ENCODE data around the gene COX5B. TPM values are rescaled to one million over a fixed set of nuclear protein-coding genes. Genes with fewer than 3 reads are reported as not detected.

COX5B gene
- total RNA-seq, 1 experiment from 2014 or later: 298 TPM

DNA sequence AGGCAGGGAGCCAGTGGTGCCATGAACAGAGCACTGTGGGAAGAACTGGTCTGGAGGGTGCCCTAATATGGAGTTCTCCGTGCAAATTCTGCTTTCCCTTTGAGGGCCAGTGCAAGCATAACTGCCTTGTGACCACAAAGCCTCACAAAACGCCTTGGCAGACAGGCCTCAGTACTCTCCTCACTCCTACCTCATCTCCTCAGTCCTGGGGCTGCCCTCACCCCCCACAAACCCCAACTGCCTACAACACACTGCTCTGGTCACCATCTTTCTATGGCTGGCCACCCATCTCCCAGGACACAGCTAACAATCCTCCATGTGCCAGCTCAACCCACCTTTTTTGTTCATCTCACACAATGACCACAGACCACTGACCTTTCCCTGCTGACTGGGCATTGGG, 8.9 kb downstream of the COX5B start:
- TF ChIP-seq TCF7L2 (IDR thresholded peaks at IDR 0.05; ENCODE audit: low read depth, low read length): no peak
- TF ChIP-seq CTCF (IDR thresholded peaks at IDR 0.05): no peak
- TF ChIP-seq SIN3A (IDR thresholded peaks at IDR 0.05; ENCODE audit: borderline replicate concordance, insufficient read depth, low read depth, low read length): no peak
- TF ChIP-seq, protein P1, sequence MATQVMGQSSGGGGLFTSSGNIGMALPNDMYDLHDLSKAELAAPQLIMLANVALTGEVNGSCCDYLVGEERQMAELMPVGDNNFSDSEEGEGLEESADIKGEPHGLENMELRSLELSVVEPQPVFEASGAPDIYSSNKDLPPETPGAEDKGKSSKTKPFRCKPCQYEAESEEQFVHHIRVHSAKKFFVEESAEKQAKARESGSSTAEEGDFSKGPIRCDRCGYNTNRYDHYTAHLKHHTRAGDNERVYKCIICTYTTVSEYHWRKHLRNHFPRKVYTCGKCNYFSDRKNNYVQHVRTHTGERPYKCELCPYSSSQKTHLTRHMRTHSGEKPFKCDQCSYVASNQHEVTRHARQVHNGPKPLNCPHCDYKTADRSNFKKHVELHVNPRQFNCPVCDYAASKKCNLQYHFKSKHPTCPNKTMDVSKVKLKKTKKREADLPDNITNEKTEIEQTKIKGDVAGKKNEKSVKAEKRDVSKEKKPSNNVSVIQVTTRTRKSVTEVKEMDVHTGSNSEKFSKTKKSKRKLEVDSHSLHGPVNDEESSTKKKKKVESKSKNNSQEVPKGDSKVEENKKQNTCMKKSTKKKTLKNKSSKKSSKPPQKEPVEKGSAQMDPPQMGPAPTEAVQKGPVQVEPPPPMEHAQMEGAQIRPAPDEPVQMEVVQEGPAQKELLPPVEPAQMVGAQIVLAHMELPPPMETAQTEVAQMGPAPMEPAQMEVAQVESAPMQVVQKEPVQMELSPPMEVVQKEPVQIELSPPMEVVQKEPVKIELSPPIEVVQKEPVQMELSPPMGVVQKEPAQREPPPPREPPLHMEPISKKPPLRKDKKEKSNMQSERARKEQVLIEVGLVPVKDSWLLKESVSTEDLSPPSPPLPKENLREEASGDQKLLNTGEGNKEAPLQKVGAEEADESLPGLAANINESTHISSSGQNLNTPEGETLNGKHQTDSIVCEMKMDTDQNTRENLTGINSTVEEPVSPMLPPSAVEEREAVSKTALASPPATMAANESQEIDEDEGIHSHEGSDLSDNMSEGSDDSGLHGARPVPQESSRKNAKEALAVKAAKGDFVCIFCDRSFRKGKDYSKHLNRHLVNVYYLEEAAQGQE (IDR thresholded peaks at IDR 0.05; ENCODE audit: insufficient read depth in 1 of 2, low read depth in 2 of 2, low read length in 1 of 2): no peak
- no peak for DNase-seq (ENCODE audit: low read depth, low spot score)
- Histone ChIP-seq H3K4me3 (ENCODE audit: low read depth in 2 of 2, low read length in 2 of 2) (no peak overlapping the region), H3K4me1 (ENCODE audit: control insufficient read depth, insufficient read depth, low read length) (no peaks in the 10 kb centered on the region), H3K36me3 (ENCODE audit: control insufficient read depth, insufficient read depth, low read length) (no peaks in the 10 kb centered on the region), H3K27me3 (ENCODE audit: control insufficient read depth, insufficient read depth, low read length) (no peaks in the 10 kb centered on the region), H3K27ac (ENCODE audit: low read length) (no peak overlapping the region), H3K9me3 (ENCODE audit: control insufficient read depth, insufficient read depth, low read depth, low read length) (peaks cover 4% of the 10 kb centered on the region; the same call in 1 of the 2 replicates)
- BruUV-seq (replicated peaks): no TSS peak
- POLR2A ChIA-PET: no interaction called here
- ATAC-seq: no peak
- CTCF ChIA-PET: no interaction called here
- intact Hi-C loops (cut with micrococcal nuclease; ENCODE audit: unreplicated experiment) (no loop called here), in situ Hi-C loops (cut with HindIII; ENCODE audit: low pct_unique_long_range_greater_than_20kb, low sequenced_read_pairs) (no loop called here)

GRCh38 chr2:97656129-97656755, 10.4 kb downstream of the COX5B start:
- H3K27ac ChIP-seq (ENCODE audit: low read length): no peak overlapping the region
- no TSS peak for BruUV-seq (replicated peaks)
- DNase-seq (ENCODE audit: low read depth, low spot score) (no peak), ATAC-seq (no peak)
- H3K4me3 ChIP-seq (ENCODE audit: low read depth in 2 of 2, low read length in 2 of 2): no peak overlapping the region
- in situ Hi-C loops (cut with HindIII; ENCODE audit: low pct_unique_long_range_greater_than_20kb, low sequenced_read_pairs) (no loop called here), intact Hi-C loops (cut with micrococcal nuclease; ENCODE audit: unreplicated experiment) (no loop called here)
- H3K36me3 ChIP-seq (ENCODE audit: control insufficient read depth, insufficient read depth, low read length): no peaks in the 10 kb centered on the region
- peaks cover 4% of the 10 kb centered on the region; the same call in 1 of the 2 replicates for H3K9me3 ChIP-seq (ENCODE audit: control insufficient read depth, insufficient read depth, low read depth, low read length)
- ChIA-PET CTCF (no interaction called here), POLR2A (no interaction called here)
- no peaks in the 10 kb centered on the region for H3K27me3 ChIP-seq (ENCODE audit: control insufficient read depth, insufficient read depth, low read length)
- no peaks in the 10 kb centered on the region for H3K4me1 ChIP-seq (ENCODE audit: control insufficient read depth, insufficient read depth, low read length)
- TF ChIP-seq TCF7L2 (IDR thresholded peaks at IDR 0.05; ENCODE audit: low read depth, low read length) (no peak), POLR2AphosphoS5 (IDR thresholded peaks at IDR 0.05; ENCODE audit: low read depth, low read length) (no peak)

DNA sequence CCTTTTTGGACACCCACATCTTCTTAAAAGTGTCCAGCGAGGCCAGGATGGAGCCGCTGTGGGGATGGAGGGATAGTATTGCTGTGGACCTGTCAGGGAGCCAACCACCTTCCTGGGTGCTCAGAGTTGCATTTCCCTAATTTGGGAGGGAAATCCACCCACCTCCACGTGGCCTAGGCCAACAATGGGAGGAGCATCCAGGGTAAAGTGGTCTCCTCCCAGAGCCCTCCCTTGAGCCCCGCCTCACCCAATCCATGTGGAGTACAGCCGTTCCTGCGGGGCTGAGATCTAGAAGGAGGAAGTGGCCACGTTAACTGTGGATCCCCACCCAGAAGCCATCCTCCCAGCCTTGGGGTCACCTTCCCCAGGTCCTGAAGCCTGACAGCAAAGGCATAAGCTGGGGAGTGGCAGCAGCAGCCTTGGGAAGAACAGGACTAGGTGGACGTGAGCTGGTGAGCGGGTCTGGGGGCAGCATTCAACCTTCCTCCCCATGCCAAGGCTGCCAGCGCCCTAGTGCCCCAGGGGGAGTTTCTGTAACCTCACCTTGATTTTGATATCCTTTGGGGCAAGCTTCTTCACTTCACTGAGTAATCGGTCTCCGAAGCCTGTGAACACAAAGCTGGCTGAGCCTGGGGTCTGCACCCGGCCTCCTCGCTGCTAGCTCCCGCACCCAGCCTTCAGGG, 11.2 kb downstream of the COX5B start:
- DNase-seq (ENCODE audit: low read depth, low spot score): no peak
- POLR2A ChIA-PET: no interaction called here

More for the DNA sequence above, 11.2 kb downstream of the COX5B start:
- Histone ChIP-seq H3K4me1 (ENCODE audit: control insufficient read depth, insufficient read depth, low read length) (peaks cover under 1% of the 10 kb centered on the region; the same call in 1 of the 2 replicates), H3K36me3 (ENCODE audit: control insufficient read depth, insufficient read depth, low read length) (no peaks in the 10 kb centered on the region), H3K9me3 (ENCODE audit: control insufficient read depth, insufficient read depth, low read depth, low read length) (peaks cover 4% of the 10 kb centered on the region; the same call in 1 of the 2 replicates), H3K27me3 (ENCODE audit: control insufficient read depth, insufficient read depth, low read length) (no peaks in the 10 kb centered on the region), H3K4me3 (ENCODE audit: low read depth in 2 of 2, low read length in 2 of 2) (no peak overlapping the region), H3K27ac (ENCODE audit: low read length) (no peak overlapping the region)
- no TSS peak for BruUV-seq (replicated peaks)
- intact Hi-C loops (cut with micrococcal nuclease; ENCODE audit: unreplicated experiment) (no loop called here), in situ Hi-C loops (cut with HindIII; ENCODE audit: low pct_unique_long_range_greater_than_20kb, low sequenced_read_pairs) (no loop called here)
- CTCF ChIA-PET: no interaction called here
- no peak for ATAC-seq
- TF ChIP-seq CTCF (IDR thresholded peaks at IDR 0.05): no peak

Measured in Panc1 (cell line).